NCI-H1436 treated with DMSO at 0.1 percent for 48 hours (cell line): Measurements from ENCODE around the gene SPATA25.

Experiments used
- DNase-seq: peaks from one replicate; lab custom pipeline; 2025; lab: John Stamatoyannopoulos, UW

Gene SPATA25

DNA sequence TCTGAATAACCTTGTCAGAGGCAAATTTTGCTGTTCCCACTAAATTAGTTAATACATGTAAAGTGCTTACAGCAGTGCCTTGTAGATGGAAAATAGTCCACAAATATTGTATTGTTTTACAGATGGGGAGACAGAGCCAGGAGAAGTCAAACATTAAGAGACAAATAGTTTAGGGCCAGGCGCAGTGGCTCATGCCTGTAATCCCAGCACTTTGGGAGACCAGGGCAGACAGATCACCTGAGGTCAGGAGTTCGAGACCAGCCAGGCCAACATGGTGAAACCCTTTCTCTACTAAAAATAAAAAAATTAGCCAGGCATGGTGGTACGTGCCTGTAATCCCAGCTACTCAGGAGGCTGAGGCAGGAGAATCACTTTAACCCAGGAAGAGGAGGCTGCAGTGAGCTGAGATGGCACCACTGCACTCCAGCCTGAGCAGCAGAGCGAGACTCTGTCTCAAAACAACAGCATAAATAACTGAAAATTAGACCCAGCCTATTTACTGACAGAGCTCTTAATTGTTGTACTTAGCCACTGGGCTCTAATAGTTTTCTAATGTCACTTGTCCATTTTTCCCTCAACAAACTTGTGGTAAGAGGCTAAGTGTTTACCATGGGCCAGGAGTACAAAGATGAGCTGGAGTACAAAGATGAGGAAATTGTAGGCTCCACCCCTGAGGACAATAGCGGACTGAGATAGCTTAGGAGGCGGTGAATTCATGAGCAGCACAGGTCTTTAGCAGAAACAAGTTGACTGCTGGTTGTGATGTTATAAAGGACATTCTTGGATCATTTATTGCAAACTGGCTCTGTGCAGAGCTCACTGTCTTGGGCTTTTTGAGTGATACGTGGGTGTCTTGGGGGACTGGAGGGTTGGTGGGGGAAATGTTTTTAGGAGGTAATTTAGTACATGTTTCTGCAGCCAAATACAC lies 23.6 kb downstream of the SPATA25 start:
- DNase-seq = no peak

DNA sequence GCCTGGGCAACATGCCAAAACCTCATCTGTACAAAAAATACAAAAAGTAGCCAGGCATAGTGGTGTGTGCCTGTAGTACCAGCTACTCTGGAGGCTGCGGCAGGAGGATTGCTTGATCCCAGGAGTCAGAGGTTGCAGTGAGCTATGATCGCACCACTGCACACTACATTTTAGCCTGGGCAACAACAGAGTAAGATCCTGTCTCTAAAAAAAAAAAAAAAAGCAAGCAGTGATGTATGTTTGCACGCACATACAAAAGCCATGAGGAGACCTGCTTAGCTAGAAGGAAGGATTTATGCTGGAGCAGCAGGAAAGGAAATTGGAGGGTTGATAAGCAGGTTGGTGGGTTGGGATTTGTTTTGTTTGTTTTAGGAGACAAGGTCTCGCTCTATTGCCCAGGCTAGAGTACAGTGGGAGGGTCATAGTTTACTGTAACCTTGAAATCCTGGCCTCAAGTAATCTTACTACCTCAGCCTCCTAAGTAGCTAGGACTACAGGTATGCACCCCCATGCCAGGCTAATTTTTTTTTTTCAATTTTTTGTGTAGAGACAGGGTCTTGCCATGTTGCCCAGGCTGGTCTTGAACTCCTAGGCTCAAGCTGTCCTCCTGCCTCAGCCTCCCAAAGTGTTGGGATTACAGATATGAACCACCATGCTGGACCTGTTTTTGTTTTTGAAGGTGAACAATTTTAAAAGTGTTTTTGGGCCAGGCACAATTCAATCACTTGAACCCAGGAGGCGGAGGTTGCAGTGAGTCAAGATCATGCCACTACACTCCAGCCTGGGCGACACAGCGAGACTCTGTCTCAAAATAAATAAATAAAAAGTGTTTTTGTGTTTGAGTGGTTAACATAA lies 26.0 kb downstream of the SPATA25 start:
- DNase-seq = no peak

DNA sequence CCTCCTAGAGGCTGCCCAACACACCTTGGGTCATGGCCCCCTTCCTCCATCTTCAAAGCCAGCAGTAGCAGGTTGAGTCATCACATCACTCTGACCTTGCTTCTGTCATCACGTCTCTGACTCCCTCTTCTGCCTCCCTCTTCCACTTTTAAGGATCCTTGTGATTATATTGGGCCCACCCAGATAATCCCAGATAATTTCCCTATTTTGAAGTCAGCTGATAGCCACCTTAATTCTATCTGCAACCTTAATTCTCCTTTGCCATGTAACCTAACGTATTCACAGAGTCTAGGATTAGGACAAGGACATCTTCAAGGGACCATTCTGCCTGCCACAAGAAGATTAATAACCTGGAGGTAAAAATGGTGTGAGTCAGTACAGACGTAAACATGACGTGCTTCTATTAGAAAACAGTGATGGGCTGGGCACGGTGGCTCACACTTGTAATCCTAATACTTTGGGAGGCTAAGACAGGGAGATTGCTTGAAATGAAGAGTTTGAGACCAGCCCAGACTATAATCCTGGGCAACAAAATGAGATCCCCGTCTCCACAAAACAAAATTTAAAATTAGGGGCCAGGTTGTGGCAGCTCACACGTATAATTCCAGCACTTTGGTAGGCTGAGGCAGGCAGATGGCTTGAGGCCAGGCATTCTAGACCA lies 26.7 kb downstream of the SPATA25 start:
- no peak for DNase-seq

DNA sequence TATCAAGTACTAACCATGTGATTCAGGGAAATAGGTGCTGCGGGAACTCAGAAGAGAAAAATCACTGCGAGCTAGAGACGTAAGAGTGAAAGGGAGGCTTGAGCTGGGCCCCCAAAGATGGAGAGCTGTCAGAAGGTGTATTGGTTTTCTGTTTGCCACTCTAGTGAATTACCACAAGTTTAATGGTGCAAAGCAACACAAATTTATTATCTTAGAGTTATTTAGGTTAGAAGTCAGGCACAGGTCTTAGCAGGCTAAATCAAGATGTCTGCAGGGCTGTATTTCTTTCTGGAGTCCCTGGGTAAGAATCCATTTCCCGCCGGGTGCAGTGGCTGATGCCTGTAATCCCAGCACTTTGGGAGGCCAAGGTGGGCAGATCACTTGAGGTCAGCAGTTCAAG lies 27.5 kb downstream of the SPATA25 start:
- DNase-seq = no peak

DNA sequence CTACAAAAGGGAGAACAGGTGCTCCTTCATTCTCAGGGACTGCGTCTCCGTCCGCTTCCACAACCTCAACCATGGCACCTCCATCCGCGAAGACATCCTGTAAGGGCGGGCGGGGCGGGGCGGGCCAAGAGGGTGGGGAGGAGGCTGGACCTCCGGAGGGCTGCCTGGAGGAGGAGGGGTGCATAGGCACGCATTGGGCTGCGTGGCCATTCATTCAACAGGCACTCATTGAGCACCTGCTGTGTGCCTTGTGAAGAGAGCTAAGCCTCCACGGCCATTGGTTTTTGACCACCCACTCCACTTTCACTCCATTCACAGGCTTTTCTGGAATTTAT lies 29.6 kb downstream of the SPATA25 start:
- no peak for DNase-seq

DNA sequence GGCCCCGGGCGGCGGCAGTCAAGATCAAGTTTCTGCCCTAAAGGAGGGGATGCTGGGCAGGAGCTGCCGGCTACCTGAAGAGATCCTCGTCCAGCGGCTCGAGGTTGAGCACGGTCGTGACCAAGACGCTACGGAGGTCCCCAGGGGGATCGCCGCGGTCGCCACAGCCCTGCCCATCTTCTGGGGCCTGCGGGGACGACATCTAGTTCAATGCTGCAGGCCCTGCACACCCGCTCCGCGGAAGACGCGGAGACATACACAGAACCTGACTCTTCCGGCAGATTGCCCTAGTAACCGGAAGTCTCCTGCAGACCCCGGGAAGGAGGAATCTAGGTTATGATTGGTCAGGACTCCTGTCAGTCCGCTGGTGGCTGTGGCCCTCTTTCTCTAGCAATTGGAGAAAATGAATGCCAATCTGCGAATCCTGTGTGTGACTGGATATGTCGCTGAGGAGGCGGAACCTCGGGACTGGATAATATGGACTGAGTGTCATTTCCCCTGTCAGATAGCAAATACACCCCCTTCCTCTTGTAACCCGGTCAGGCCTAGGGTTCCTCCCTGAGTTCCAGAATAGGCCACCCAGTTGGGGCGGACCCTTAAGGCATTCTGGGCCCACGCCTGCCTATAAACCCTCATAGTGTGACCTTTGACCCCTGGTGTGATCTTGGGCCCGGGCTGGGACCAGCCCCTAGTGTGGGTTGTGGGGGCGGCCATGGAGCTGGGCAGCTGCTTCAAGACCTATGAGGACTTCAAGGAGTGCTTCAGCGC lies 30.1 kb downstream of the SPATA25 start, which contains the start of the genes ACOT8 and ZSWIM3:
TSS of gene ACOT8 (minus strand) at position 279 of the 768 bp plus-strand sequence. CDS start at position 202, 77 bp downstream.
TSS of gene ZSWIM3 (plus strand) at position 501 of the 768 bp plus-strand sequence. CDS start at position 713, 212 bp downstream.
- peak; percentile 99 for DNase-seq

DNA sequence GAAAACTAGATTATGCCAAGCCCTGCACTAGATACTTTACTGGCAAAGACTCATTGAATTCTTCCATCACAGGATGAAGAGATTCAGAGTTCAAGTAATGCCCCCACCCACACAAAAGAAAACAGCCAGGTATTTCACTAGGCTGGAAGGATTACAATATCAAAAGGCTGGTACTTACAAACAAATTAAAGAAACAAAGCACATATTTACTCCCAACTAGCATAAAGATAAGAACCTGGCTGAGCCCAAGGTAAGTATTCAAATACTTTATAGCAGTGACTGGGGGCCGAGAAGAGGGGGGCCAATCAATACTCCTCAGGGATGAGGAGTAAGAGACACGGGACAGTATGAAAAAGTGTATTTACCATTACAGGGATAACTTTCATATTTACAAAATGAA lies 33.9 kb downstream of the SPATA25 start:
- DNase-seq = no peak

DNA sequence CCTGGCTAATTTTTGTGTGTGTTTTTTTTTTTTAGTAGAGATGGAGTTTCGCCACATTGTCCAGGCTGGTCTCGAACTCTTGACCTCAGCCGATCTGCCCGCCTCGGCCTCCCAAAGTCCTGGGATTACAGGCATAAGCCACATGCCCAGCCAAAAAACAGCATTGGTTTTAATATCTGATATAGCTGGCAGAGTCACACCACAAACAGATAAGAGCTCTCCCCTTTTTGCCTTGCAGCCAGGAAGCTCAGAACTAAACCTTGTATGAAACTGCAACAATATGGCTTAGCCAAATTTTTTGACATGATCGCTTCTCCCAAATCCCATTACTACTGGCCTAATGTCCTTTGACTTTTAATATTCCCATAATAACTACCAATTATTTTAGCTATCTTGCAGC lies 35.1 kb downstream of the SPATA25 start:
- no peak for DNase-seq

DNA sequence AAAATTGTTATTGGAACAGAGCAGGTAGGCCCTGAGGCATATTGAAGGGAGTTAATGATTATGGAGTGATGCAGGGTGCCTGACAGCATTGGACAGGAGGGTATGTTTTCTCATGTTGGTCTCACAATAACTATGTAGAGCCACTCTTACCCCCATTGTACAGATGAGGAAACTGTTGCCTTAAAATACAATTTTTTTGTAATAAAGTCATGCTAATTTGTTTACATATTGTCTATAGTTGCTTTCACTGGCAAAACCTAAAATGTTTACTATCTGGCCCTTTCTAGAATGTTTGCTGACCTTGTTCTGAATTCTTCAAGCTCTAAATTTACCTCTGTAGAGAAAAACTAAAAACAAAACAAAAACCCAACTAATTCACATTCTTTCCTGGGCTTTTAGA lies 35.9 kb downstream of the SPATA25 start:
- no peak for DNase-seq

DNA sequence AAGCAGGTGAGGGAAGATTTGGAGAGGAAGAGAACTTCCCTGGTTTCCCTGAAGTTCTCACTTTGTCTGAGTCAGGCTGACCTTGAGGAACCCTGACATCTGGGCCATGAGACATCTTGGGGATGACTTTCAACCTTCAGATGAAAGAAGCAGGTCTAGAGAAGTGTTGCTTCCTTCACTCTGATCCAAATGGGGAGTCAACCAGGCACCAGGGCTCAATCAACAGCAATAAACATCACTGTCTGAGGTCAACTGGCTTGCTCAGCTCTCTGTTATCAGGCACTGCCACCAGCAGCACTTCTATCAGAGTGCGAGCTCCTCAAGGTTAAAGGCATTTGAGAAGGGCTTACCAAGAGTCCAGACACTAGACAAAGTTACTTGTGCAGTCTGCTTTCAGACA lies 36.5 kb downstream of the SPATA25 start:
- no peak for DNase-seq

DNA sequence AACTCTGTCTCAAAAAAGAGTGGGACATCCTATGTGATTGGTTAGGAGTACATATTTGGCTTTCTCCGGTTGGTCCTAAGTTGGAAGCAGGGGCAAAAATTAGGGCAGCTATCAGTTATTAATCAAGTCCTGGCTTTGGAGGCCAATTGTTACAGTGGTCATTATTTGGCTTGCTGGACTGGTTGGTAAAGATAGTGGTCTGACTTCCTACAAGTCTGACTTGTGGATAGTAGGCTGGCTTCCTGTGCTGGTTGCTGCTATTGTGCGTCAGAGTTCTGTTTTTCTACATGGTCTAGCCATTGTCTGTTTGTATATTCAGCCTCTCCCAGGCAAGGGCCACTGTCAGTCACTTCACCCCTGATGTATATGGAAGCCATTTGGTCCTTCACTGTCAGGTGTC lies 37.2 kb downstream of the SPATA25 start:
- no peak for DNase-seq

DNA sequence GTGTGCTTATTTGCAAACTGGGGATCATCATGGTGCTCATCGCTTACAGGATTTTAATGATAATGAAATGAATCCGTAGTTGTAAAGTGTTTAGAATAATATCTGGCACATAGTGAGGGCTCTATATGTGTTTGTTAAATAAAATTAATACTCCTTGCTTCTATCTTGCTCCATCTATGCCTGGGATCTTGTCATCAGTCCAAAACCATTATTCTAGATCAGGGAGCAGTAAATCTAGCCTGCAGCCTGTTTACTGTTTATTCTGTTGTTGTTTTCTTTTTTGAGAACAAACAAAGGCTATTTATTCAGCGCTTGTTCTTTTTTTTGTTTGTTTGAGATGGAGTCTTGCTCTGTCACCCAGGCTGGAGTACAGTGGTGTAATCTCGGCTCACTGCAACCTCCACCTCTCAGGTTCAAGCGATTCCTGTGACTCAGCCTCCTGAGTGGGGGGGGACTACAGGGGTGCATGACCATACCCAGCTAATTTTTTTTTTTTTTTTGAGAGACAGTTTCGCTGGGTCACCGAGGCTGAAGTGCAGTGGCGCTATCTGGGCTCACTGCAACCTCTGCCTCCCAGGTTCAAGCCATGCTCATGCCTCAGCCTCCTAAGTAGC lies 38.3 kb downstream of the SPATA25 start:
- no peak for DNase-seq

DNA sequence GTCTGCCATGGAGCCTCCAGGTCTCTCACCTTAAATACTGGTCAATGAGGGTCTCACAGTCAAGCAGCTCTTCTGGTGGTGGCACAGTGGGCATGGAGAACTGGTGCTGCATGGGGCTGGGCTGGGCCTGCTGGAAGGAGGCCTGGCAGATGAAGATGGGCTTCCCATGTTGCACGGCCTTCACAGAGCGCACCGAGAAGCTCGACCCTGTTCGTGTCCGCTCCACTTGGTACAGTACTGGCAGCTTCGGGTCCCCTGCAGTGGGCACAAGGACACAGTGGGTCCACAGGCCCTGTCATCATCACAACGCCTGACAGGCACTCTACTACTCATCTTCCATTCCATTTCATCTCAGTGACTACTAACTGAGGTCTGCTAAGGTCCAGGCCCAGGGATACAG lies 39.0 kb downstream of the SPATA25 start:
- DNase-seq = no peak

DNA sequence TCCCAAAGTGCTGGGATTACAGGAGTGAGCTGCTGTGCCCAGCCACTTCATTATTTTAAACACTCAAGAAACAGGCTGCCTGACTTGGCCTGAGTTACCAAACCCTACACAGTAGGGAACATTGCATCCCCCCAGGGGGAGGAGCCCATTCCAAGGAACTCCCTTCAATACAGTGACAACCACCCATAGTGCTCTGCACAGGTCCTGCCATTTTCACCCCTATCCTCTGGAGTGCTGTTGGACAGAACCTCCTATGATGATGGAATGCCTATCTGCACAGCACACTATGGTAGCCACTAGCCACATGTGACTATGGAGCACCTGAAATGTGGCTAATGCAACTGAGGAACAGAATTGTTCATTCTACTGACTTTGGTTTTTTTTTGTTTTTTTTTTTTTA lies 42.0 kb downstream of the SPATA25 start:
- no peak for DNase-seq

DNA sequence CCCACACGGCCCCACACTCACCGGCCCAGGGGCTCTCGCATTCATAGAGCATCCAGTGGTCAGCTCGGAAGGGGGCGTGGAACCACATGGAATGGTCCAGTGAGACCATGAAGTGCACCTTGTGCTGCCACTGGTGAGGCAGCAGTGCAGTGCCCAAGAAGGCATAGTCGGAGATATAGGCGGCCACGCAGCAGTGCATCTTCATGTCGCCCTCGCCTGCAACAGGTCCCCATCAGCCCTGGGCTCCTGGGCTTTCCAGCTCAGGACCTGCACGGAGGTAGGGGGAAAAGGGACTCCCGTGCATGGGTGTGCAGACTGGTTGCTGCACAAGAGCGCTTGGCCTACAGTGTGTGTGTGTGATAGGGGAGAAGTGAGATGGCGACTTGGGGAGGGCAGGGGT lies 43.9 kb downstream of the SPATA25 start:
- DNase-seq = no peak

DNA sequence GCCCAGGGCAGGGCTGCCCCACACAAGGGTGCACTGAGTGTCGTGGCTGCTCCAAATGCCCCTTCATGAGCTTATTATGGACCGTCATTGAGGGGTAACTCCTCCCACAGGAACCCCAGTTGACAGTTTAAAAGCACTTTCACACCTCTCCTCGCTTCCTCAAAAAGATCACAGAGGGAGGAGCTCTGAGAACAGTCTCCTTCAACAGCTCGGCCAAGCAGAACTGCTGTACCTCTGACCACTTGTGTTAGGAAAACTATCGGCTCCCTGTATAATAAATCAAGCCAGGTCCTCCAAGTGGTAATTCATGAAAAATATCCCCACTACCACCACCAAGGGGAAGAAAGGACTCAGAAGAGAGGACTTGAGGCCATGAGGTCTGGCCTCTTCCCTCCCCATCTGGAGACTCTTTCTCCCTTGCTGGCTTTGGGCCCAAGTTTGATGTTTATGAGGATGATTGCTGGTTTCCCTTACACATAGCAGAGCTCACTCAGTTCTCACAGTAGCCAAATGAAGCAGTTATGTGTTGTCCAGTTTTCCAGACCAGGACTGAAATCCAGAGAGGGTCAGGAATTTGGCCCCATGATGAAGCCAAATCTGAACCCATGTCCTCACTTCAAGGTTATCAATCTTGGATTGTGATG lies 45.1 kb downstream of the SPATA25 start:
- DNase-seq = no peak

DNA sequence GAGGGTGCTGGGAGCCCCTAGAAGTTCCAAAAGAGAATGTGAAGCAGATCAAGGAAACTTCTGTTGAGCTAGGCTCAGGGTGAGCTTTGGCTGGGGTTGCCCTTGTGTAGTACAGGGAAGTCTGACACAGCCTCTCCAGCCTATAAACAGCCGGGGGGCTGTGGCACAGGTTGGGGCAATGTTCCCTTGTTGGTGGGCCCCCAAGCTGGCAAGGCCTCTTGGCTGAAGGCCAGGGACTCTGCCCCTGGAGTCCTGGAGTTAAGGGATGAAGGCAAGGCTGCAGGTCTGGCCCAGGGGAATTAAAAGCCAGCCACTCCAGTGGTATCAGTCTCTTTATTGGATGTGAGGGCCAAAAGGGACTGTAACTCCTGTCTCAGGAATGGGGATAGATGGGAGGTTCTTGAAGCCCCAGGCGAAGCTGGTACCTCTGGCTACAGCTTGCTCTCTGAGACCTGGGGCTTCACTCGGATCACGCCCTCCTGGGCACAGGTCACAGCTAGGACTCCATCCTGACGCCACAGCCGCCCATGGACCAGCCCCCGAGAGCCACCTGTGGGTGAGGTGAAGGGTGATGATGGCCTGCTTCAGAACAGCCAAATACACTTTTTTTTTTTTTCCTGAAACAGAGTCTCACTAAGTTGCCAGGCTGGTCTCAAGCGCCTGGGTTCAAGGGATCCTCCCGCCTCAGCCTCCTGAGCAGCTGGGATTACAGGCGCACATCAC lies 45.9 kb downstream of the SPATA25 start:
- DNase-seq = no peak

DNA sequence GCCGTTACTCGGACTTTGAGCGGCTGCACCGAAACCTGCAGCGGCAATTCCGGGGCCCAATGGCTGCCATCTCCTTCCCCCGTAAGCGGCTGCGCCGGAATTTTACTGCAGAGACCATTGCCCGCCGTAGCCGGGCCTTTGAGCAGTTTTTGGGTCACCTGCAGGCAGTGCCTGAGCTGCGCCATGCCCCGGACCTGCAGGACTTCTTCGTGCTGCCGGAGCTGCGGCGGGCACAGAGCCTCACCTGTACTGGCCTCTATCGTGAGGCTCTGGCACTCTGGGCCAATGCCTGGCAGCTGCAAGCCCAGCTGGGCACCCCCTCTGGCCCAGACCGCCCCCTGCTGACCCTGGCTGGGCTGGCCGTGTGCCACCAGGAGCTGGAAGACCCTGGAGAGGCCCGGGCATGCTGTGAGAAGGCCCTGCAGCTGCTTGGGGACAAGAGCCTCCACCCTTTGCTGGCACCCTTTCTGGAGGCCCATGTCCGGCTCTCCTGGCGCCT lies 46.7 kb downstream of the SPATA25 start:
- no peak for DNase-seq

DNA sequence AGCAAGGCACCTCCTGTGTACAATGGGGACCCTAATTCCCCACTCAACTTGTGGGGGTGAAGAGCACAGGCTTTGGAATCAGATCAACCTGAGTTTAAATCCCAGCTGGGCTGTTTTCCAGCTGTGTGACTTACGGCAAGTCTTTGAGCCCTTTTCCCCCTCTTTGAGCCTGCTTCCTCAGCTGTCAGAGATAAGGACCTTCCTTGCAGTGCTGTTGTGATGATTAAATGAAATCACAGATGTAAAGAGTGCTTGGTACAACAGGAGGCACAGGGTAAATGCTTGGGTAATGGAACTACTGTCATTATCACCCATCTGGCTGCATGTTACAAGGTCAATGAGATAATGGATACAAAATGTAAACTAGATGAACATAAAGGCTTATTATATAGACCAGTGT lies 50.6 kb downstream of the SPATA25 start:
- no peak for DNase-seq
